Neural crest cell (in vitro differentiated cells): Measurements from ENCODE around the gene KRTAP10-6. TPM values are rescaled to one million over a fixed set of nuclear protein-coding genes. Genes with fewer than 3 reads are reported as not detected.

Experiments used
- DNase-seq: peaks from one replicate; pipeline ENCODE4 v3.0.0; 2021; ENCODE audit warnings: low read depth, mixed read lengths, low spot score
- H3K27ac Mint-ChIP-seq: one replicate; pipeline ENCODE4 v1.8.0; 2021; ENCODE audit warnings: mild to moderate bottlenecking, mixed read lengths; ENCODE audit not compliant: unreplicated experiment
- H3K27me3 Mint-ChIP-seq: 2 replicates; pipeline ENCODE4 v1.8.0; 2021; ENCODE audit warnings: low read depth, mild to moderate bottlenecking, mixed read lengths
- H3K36me3 Mint-ChIP-seq: 2 replicates; pipeline ENCODE4 v1.8.0; 2021; ENCODE audit warnings: low read depth, mild to moderate bottlenecking, mixed read lengths
- H3K4me1 Mint-ChIP-seq: 2 replicates; pipeline ENCODE4 v1.8.0; 2021; ENCODE audit warnings: mixed read lengths
- H3K4me3 Mint-ChIP-seq: one replicate; pipeline ENCODE4 v1.8.0; 2021; ENCODE audit warnings: mild to moderate bottlenecking, mixed read lengths
- H3K9me3 Mint-ChIP-seq: 2 replicates; pipeline ENCODE4 v1.8.0; 2021; ENCODE audit warnings: mixed read lengths
- CTCF ChIP-seq: fragments of 200-600 bp; sonication (generic); conservative IDR thresholded peaks from 2 replicates; pipeline ENCODE4 v1.5.0; 2021; ENCODE audit warnings: antibody characterized with exemption, mild to moderate bottlenecking
- total RNA-seq: library from RNA; stranded (reverse); gene quantifications from 2 replicates; pipeline ENCODE4 v1.2.1, GENCODE V29; 2021

The KRTAP10-6 gene
- total RNA-seq, 1 donor from 2014 or later, result not detected

GRCh38 chr21:44618909-44619308 lies 26.6 kb upstream of the KRTAP10-6 start:
- DNase-seq, result no peak
- Mint-ChIP-seq H3K4me3 (no peak overlapping the region), H3K27ac (no peak overlapping the region), H3K27me3 (peaks cover 8% of the 10 kb centered on the region), H3K9me3 (peaks cover 20% of the 10 kb centered on the region), H3K36me3 (peaks cover 9% of the 10 kb centered on the region), H3K4me1 (no peaks in the 10 kb centered on the region)
- TF ChIP-seq CTCF, result no peak

DNA sequence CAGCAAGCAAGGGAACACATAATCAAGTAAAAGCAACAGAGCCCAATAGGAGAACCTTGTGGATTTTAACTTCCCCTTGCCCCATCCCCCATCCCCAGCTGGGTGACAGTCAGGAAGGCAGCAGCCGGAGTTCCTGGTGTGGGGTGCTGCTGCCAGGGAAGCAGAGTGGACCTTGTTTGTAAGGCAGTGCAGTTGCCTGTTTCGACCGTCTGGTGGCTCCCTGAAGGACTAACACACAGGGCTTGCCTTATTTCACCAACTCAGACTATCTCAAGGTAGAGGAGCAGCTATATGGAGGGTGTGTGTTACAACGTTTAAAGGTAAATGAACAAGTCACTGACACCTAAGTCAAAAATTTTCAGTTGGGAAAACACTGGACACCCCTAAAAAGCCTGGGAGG lies 26.2 kb upstream of the KRTAP10-6 start:
- DNase-seq, result no peak
- TF ChIP-seq CTCF, result peak; percentile 18
- Mint-ChIP-seq H3K4me1 (no peaks in the 10 kb centered on the region), H3K27me3 (peaks cover 8% of the 10 kb centered on the region), H3K27ac (no peak overlapping the region), H3K36me3 (peaks cover 8% of the 10 kb centered on the region), H3K4me3 (no peak overlapping the region), H3K9me3 (peaks cover 16% of the 10 kb centered on the region)

- H3K9me3 Mint-ChIP-seq, result peaks cover 11% of the 10 kb centered on the region
- no peaks in the 10 kb centered on the region for H3K4me1 Mint-ChIP-seq
- no peak for DNase-seq
- H3K36me3 Mint-ChIP-seq, result peaks cover 6% of the 10 kb centered on the region
- peaks cover 8% of the 10 kb centered on the region for H3K27me3 Mint-ChIP-seq
- no peak overlapping the region for H3K4me3 Mint-ChIP-seq
- H3K27ac Mint-ChIP-seq, result no peak overlapping the region
- no peak for TF ChIP-seq CTCF
Observed at GRCh38 chr21:44617071-44617501, 24.8 kb upstream of the KRTAP10-6 start.

DNA sequence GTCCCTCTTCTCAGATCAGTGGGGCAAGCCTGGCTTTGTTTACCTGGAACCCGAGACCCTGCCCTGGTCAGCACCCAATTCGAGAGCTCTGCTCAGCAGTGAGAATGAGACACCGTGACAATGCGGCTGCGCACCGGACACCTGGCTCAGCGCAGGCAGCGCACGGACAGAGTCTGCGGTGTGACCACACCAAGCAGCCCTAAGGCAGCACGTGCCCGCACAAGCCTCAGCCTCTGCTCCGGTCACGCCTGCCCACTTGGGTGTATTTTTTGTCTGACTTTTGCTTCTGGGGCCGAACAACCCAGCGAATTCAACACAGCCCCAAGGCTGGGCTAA lies 24.3 kb upstream of the KRTAP10-6 start:
- H3K27ac Mint-ChIP-seq, result no peak overlapping the region
- H3K9me3 Mint-ChIP-seq, result peaks cover 8% of the 10 kb centered on the region
- TF ChIP-seq CTCF, result no peak
- H3K4me3 Mint-ChIP-seq, result no peak overlapping the region
- H3K4me1 Mint-ChIP-seq, result no peaks in the 10 kb centered on the region
- H3K27me3 Mint-ChIP-seq, result peaks cover 8% of the 10 kb centered on the region
- DNase-seq, result no peak
- peaks cover 6% of the 10 kb centered on the region for H3K36me3 Mint-ChIP-seq

GRCh38 chr21:44615911-44616590 lies 23.7 kb upstream of the KRTAP10-6 start:
- H3K4me1 Mint-ChIP-seq, result no peaks in the 10 kb centered on the region
- no peak overlapping the region for H3K4me3 Mint-ChIP-seq
- peaks cover 10% of the 10 kb centered on the region for H3K36me3 Mint-ChIP-seq
- no peak overlapping the region for H3K27ac Mint-ChIP-seq
- peaks cover 11% of the 10 kb centered on the region for H3K9me3 Mint-ChIP-seq
- H3K27me3 Mint-ChIP-seq, result peaks cover 8% of the 10 kb centered on the region
- DNase-seq, result no peak
- no peak for TF ChIP-seq CTCF
